Activated CD8-positive, alpha-beta T cell treated with anti-CD3 and anti-CD28 coated beads, Interleukin-2, amount 10 ng/mL, durations not matched to agents 7 days and 5 days (primary cell): ENCODE data around the gene TTC34. TPM values are rescaled to one million over a fixed set of nuclear protein-coding genes. Genes with fewer than 3 reads are reported as not detected.

Source experiments
- ATAC-seq: fragments of 150-1000 bp; cut with Tn5 transposase; one replicate; pipeline ENCODE4 v1.10.0; 2021; ENCODE audit warnings: moderate library complexity
- CTCF ChIA-PET: fragments of 350-600 bp; sonication (Branson Sonifier 250); formaldehyde crosslinking; loops from one replicate; lab custom pipeline; 2021; ENCODE audit warnings: antibody characterized with exemption; lab: Charles Lee
- POLR2A ChIA-PET: fragments of 350-600 bp; sonication (Branson Sonifier 250); formaldehyde crosslinking; loops from one replicate; lab custom pipeline; 2021; ENCODE audit warnings: antibody characterized with exemption; lab: Charles Lee
- DNase-seq: peaks from one replicate; pipeline ENCODE4 v3.0.0-alpha.2; 2020
- H3K27ac Mint-ChIP-seq: one replicate; pipeline ENCODE4 v1.8.0; 2021; ENCODE audit warnings: mild to moderate bottlenecking, mixed read lengths
- H3K27me3 Mint-ChIP-seq: one replicate; pipeline ENCODE4 v1.8.0; 2021; ENCODE audit warnings: low read depth, mixed read lengths
- H3K36me3 Mint-ChIP-seq: one replicate; pipeline ENCODE4 v1.8.0; 2021; ENCODE audit warnings: low read depth, mixed read lengths
- H3K4me1 Mint-ChIP-seq: one replicate; pipeline ENCODE4 v1.8.0; 2021; ENCODE audit warnings: low read depth, mixed read lengths
- H3K4me3 Mint-ChIP-seq: one replicate; pipeline ENCODE4 v1.8.0; 2021; ENCODE audit warnings: mild to moderate bottlenecking, mixed read lengths
- H3K9me3 Mint-ChIP-seq: one replicate; pipeline ENCODE4 v1.8.0; 2022; ENCODE audit warnings: mixed read lengths; ENCODE audit not compliant: insufficient read depth
- total RNA-seq, 2 experiments: library from RNA; stranded (reverse); gene quantifications; one replicate each; pipeline ENCODE4 v1.2.3, GENCODE V29; 2021

The TTC34 gene
- total RNA-seq: under 1 TPM; 0.82 to 0.86 TPM

- ATAC-seq (peak; percentile 78), DNase-seq (peak; percentile 70)
- H3K4me3 Mint-ChIP-seq: no peak within 1 kb of the TSS
- ChIA-PET CTCF (no interaction called here), POLR2A (no interaction called here)
- H3K9me3 Mint-ChIP-seq: no peaks in the 10 kb centered on the region
- H3K4me1 Mint-ChIP-seq: peaks cover 3% of the 10 kb centered on the region
- H3K36me3 Mint-ChIP-seq: no peaks in the 10 kb centered on the region
- no peaks in the 10 kb centered on the region for H3K27me3 Mint-ChIP-seq
- peak within 1 kb of the TSS; percentile 39 for H3K27ac Mint-ChIP-seq
Observed at GRCh38 chr1:2801535-2802291, at the start of gene TTC34. TSS of gene TTC34 (minus strand) at chr1:2801693. CDS start at chr1:2800827, 866 bp downstream.

- DNase-seq (no peak), ATAC-seq (no peak)
- POLR2A ChIA-PET: no interaction called here
- Mint-ChIP-seq H3K4me3 (no peak overlapping the region), H3K4me1 (no peaks in the 10 kb centered on the region), H3K27ac (no peak overlapping the region), H3K9me3 (no peaks in the 10 kb centered on the region), H3K27me3 (peaks cover 4% of the 10 kb centered on the region), H3K36me3 (no peaks in the 10 kb centered on the region)
- CTCF ChIA-PET: no interaction called here
Observed at GRCh38 chr1:2850502-2850901, 49.0 kb upstream of the TTC34 start.

- ChIA-PET CTCF (no interaction called here), POLR2A (no interaction called here)
- Mint-ChIP-seq H3K4me1 (no peaks in the 10 kb centered on the region), H3K4me3 (no peak overlapping the region), H3K9me3 (no peaks in the 10 kb centered on the region), H3K36me3 (no peaks in the 10 kb centered on the region), H3K27ac (no peak overlapping the region), H3K27me3 (peaks cover 9% of the 10 kb centered on the region)
- DNase-seq (no peak), ATAC-seq (no peak)
Observed at GRCh38 chr1:2848006-2848670, 46.6 kb upstream of the TTC34 start.

- H3K4me3 Mint-ChIP-seq: no peak overlapping the region
- DNase-seq: no peak
- ATAC-seq: no peak
- H3K27ac Mint-ChIP-seq: no peak overlapping the region
- POLR2A ChIA-PET: no interaction called here
- no peaks in the 10 kb centered on the region for H3K4me1 Mint-ChIP-seq
- no peaks in the 10 kb centered on the region for H3K9me3 Mint-ChIP-seq
- CTCF ChIA-PET: no interaction called here
- peaks cover 9% of the 10 kb centered on the region for H3K27me3 Mint-ChIP-seq
- H3K36me3 Mint-ChIP-seq: no peaks in the 10 kb centered on the region
Observed at GRCh38 chr1:2847086-2847985, 45.8 kb upstream of the TTC34 start.

GRCh38 chr1:2845869-2846268 lies 44.4 kb upstream of the TTC34 start:
- H3K4me1 Mint-ChIP-seq: peaks cover under 1% of the 10 kb centered on the region
- CTCF ChIA-PET: no interaction called here

GRCh38 chr1:2840036-2840809 lies 38.7 kb upstream of the TTC34 start:
- Mint-ChIP-seq H3K4me1 (peaks cover 15% of the 10 kb centered on the region), H3K27me3 (peaks cover 5% of the 10 kb centered on the region), H3K27ac (peak overlapping the region; percentile 75), H3K36me3 (no peaks in the 10 kb centered on the region), H3K9me3 (no peaks in the 10 kb centered on the region), H3K4me3 (peak overlapping the region; percentile 61)
- ChIA-PET CTCF (interaction anchor here (0.7 to 1.0 kb wide), 2 partner anchors 19 to 291 kb away, joined by 3 read pairs; no protein-coding TSS in a partner anchor), POLR2A (no interaction called here)
- peak; percentile 79 for DNase-seq
- ATAC-seq: peak; percentile 87

More at GRCh38 chr1:2845869-2846268, 44.4 kb upstream of the TTC34 start:
- Mint-ChIP-seq H3K27ac (no peak overlapping the region), H3K36me3 (no peaks in the 10 kb centered on the region), H3K9me3 (no peaks in the 10 kb centered on the region), H3K27me3 (peaks cover 9% of the 10 kb centered on the region), H3K4me3 (no peak overlapping the region)
- ATAC-seq (no peak), DNase-seq (no peak)
- POLR2A ChIA-PET: no interaction called here

- ChIA-PET CTCF (no interaction called here), POLR2A (no interaction called here)
- no peaks in the 10 kb centered on the region for H3K9me3 Mint-ChIP-seq
- H3K27ac Mint-ChIP-seq: no peak overlapping the region
- no peak overlapping the region for H3K4me3 Mint-ChIP-seq
- peaks cover 15% of the 10 kb centered on the region for H3K4me1 Mint-ChIP-seq
- ATAC-seq (no peak), DNase-seq (no peak)
- no peaks in the 10 kb centered on the region for H3K27me3 Mint-ChIP-seq
- no peaks in the 10 kb centered on the region for H3K36me3 Mint-ChIP-seq
Observed at GRCh38 chr1:2837823-2838222, 36.3 kb upstream of the TTC34 start.

- Mint-ChIP-seq H3K27ac (no peak overlapping the region), H3K27me3 (no peaks in the 10 kb centered on the region)
Observed at GRCh38 chr1:2837316-2837715, 35.8 kb upstream of the TTC34 start.

GRCh38 chr1:2836333-2836970 lies 35.0 kb upstream of the TTC34 start:
- no peak for ATAC-seq
- no peak overlapping the region for H3K4me3 Mint-ChIP-seq
- no peak for DNase-seq
- peaks cover 15% of the 10 kb centered on the region for H3K4me1 Mint-ChIP-seq
- H3K9me3 Mint-ChIP-seq: no peaks in the 10 kb centered on the region
- POLR2A ChIA-PET: no interaction called here
- no peaks in the 10 kb centered on the region for H3K36me3 Mint-ChIP-seq
- CTCF ChIA-PET: no interaction called here
- no peaks in the 10 kb centered on the region for H3K27me3 Mint-ChIP-seq
- no peak overlapping the region for H3K27ac Mint-ChIP-seq

More at GRCh38 chr1:2837316-2837715, 35.8 kb upstream of the TTC34 start:
- DNase-seq (no peak), ATAC-seq (no peak)
- ChIA-PET CTCF (no interaction called here), POLR2A (no interaction called here)
- Mint-ChIP-seq H3K36me3 (no peaks in the 10 kb centered on the region), H3K9me3 (no peaks in the 10 kb centered on the region), H3K4me1 (peaks cover 15% of the 10 kb centered on the region), H3K4me3 (no peak overlapping the region)

- DNase-seq (no peak), ATAC-seq (no peak)
- Mint-ChIP-seq H3K9me3 (no peaks in the 10 kb centered on the region), H3K4me3 (no peak overlapping the region), H3K27me3 (no peaks in the 10 kb centered on the region), H3K36me3 (no peaks in the 10 kb centered on the region), H3K4me1 (peaks cover 13% of the 10 kb centered on the region), H3K27ac (no peak overlapping the region)
- ChIA-PET CTCF (no interaction called here), POLR2A (no interaction called here)
Observed at GRCh38 chr1:2835650-2836159, 34.2 kb upstream of the TTC34 start.
